K562 (cell line): ENCODE data around the gene GCK. TPM values are rescaled to one million over a fixed set of nuclear protein-coding genes. Genes with fewer than 3 reads are reported as not detected.

Experiments
- ATAC-seq: fragments of 200-7000 bp; cut with Tn5 transposase; 3 replicates; pipeline ENCODE4 v1.9.1; 2020; ENCODE audit warnings: moderate library complexity
- BruUV-seq: library from RNA; stranded (reverse); fragments of 400-500 nt; replicated peaks from 2 replicates; lab custom pipeline; 2021; lab: Mats Ljungman, UMichigan
- CTCF ChIA-PET: fragments of 300-600 bp; formaldehyde crosslinking; extraction: SDS; loops from one replicate; lab custom pipeline; 2021; ENCODE audit warnings: low intra/inter-chr PET ratio; lab: Yijun Ruan, JAX
- POLR2A ChIA-PET: fragments of 300-600, 350-650 bp; sonication (Branson Sonifier 250); formaldehyde crosslinking; extraction: SDS; loops from one replicate; lab custom pipeline; 2021; ENCODE audit warnings: antibody characterized with exemption, inconsistent platforms; lab: Yijun Ruan, JAX
- DNase-seq, 4 experiments: peaks; one replicate each; pipeline versions ENCODE4 v3.0.0 to v3.0.0-alpha.2; 2011 to 2018; ENCODE audit warnings: low spot score in 3 of 4, mixed read lengths in 3 of 4; ENCODE audit errors: extremely low read depth in 1 of 4
- FAIRE-seq: peaks from 2 replicates; lab custom pipeline; 2011; peaks lifted over from hg19 to GRCh38; lab: Jason Lieb, UNC
- H2AFZ ChIP-seq: 2 replicates; pipeline ENCODE4 v1.6.0; 2011; ENCODE audit warnings: low read depth, low read length, control low read depth, inconsistent platforms
- H3K27ac ChIP-seq: fragments of 200-600 bp; 3 replicates; pipeline ENCODE4 v1.8.0; 2011; ENCODE audit warnings: low read depth, mild to moderate bottlenecking, control low read depth, inconsistent platforms, low read length, moderate library complexity, mixed read lengths; ENCODE audit errors: extremely low read depth
- H3K27me3 ChIP-seq, 2 experiments: fragments of 300-600 bp in 1 of 2; 2 replicates in 1 of 2; 3 replicates in 1 of 2; pipeline versions ENCODE4 v1.6.0 to v1.8.0; 2011; ENCODE audit warnings: inconsistent platforms in 2 of 2, low read length in 2 of 2, mild to moderate bottlenecking in 1 of 2, mixed read lengths in 1 of 2, moderate library complexity in 1 of 2; ENCODE audit not compliant: control insufficient read depth in 2 of 2, insufficient read depth in 2 of 2
- H3K36me3 ChIP-seq: fragments of 300-600 bp; 3 replicates; pipeline ENCODE4 v1.8.0; 2011; ENCODE audit warnings: mild to moderate bottlenecking, low read length, inconsistent platforms; ENCODE audit not compliant: control insufficient read depth, insufficient read depth
- H3K4me1 ChIP-seq, 2 experiments: fragments of 200-600 bp in 1 of 2; replicated peaks in 1 of 2; 2 replicates in 1 of 2; 3 replicates in 1 of 2; pipeline versions ENCODE4 v1.5.1 to v1.8.0; 2011; ENCODE audit warnings: inconsistent platforms in 2 of 2, low read length in 2 of 2, mild to moderate bottlenecking in 1 of 2, mixed read lengths in 1 of 2, moderate library complexity in 1 of 2; ENCODE audit not compliant: control insufficient read depth in 2 of 2, insufficient read depth in 2 of 2
- H3K4me2 ChIP-seq: 2 replicates; pipeline ENCODE4 v1.6.1; 2011; ENCODE audit warnings: low read length, control low read depth, inconsistent platforms, mixed read lengths; ENCODE audit not compliant: insufficient read depth
- H3K4me3 ChIP-seq: fragments of 200-600 bp; sonication (generic), shearing (Covaris generic); 2 replicates; pipeline ENCODE4 v1.5.1; 2016; ENCODE audit warnings: control low read depth, inconsistent platforms
- H3K79me2 ChIP-seq: fragments of 200-600 bp; 3 replicates; pipeline ENCODE4 v1.8.0; 2011; ENCODE audit warnings: low read length, inconsistent platforms; ENCODE audit not compliant: control insufficient read depth, insufficient read depth
- H3K9ac ChIP-seq, 2 experiments: 2 replicates each; pipeline versions ENCODE4 v1.6.0 to v1.6.1; 2011; ENCODE audit warnings: low read depth in 2 of 2, low read length in 2 of 2, control low read depth in 1 of 2, inconsistent platforms in 1 of 2, mild to moderate bottlenecking in 1 of 2, mixed read lengths in 1 of 2; ENCODE audit not compliant: insufficient read depth in 1 of 2
- H3K9me1 ChIP-seq: one replicate; pipeline ENCODE4 v1.6.0; 2011; ENCODE audit warnings: inconsistent platforms, mild to moderate bottlenecking, low read length, moderate library complexity; ENCODE audit not compliant: control insufficient read depth, insufficient read depth
- H3K9me3 ChIP-seq: replicated peaks from 2 replicates; pipeline ENCODE4 v1.5.1; 2011; ENCODE audit warnings: low read depth, low read length, inconsistent platforms; ENCODE audit not compliant: control insufficient read depth, insufficient read depth
- H4K20me1 ChIP-seq: replicated peaks from 2 replicates; pipeline ENCODE4 v1.6.1; 2011; ENCODE audit warnings: low read length, inconsistent platforms, mixed read lengths; ENCODE audit not compliant: control insufficient read depth, insufficient read depth
- BRD9 ChIP-seq: fragments of 450-650 bp; IDR thresholded peaks from 2 replicates; pipeline ENCODE4 v1.6.1; 2018; ENCODE audit warnings: low read depth; ENCODE audit not compliant: partially characterized antibody
- CBX2 ChIP-seq: fragments of 200-600 bp; sonication (generic); IDR thresholded peaks from one replicate; pipeline ENCODE4 v1.6.1; 2012; ENCODE audit warnings: mild to moderate bottlenecking, low read length, inconsistent platforms; ENCODE audit not compliant: insufficient read depth, poor library complexity, severe bottlenecking
- CTBP1 ChIP-seq: fragments of 450-650 bp; IDR thresholded peaks from 2 replicates; pipeline ENCODE4 v1.6.1; 2016; ENCODE audit warnings: borderline replicate concordance
- MCM5 ChIP-seq: fragments of 450-650 bp; IDR thresholded peaks from 2 replicates; pipeline ENCODE4 v1.6.1; 2016; ENCODE audit warnings: low read depth
- NCOA4 ChIP-seq: fragments of 450-650 bp; IDR thresholded peaks from 2 replicates; pipeline ENCODE4 v1.6.1; 2018; ENCODE audit warnings: mild to moderate bottlenecking; ENCODE audit not compliant: partially characterized antibody
- NUFIP1 ChIP-seq: fragments of 450-650 bp; IDR thresholded peaks from 2 replicates; pipeline ENCODE4 v1.6.1; 2018; ENCODE audit not compliant: partially characterized antibody
- STAG1 ChIP-seq: sonication (generic); formaldehyde crosslinking; IDR thresholded peaks from 2 replicates; pipeline ENCODE4 v1.5.0; 2020; ENCODE audit warnings: missing genetic modification reagents, borderline replicate concordance
- TCF7 ChIP-seq: sonication (generic); IDR thresholded peaks from 2 replicates; pipeline ENCODE4 v1.6.1; 2016; ENCODE audit warnings: antibody characterized with exemption, borderline replicate concordance
- XRCC5 ChIP-seq: fragments of 200-400 bp; formaldehyde crosslinking; IDR thresholded peaks from 2 replicates; pipeline ENCODE4 v1.6.1; 2017; ENCODE audit warnings: low read depth, mild to moderate bottlenecking, low read length
- ZNF274 ChIP-seq: IDR thresholded peaks from 2 replicates; pipeline ENCODE4 v1.6.1; 2011; ENCODE audit warnings: low read depth, mild to moderate bottlenecking, low read length, moderate library complexity, borderline replicate concordance
- ZNF324 ChIP-seq: fragments of 250-450 bp; sonication (Bioruptor Pico); IDR thresholded peaks from 2 replicates; pipeline ENCODE4 v1.4.0; 2020; ENCODE audit warnings: mild to moderate bottlenecking
- ZNF699 ChIP-seq: fragments of 250-450 bp; sonication (Bioruptor Pico); IDR thresholded peaks from 2 replicates; pipeline ENCODE4 v1.8.0; 2021; ENCODE audit warnings: mild to moderate bottlenecking, moderate library complexity; ENCODE audit not compliant: insufficient replicate concordance
- WGBS: fragments of 100-300 bp; shearing (Covaris generic); methylation state at CpG from one replicate; pipeline ENCODE4 v1.1.6; 2016; ENCODE audit warnings: low coverage, mixed read lengths; ENCODE audit not compliant: insufficient coverage; ENCODE audit errors: missing lambda C conversion rate; 5-methylcytosine and 5-hydroxymethylcytosine counted together
- in situ Hi-C: fragments of 300-500 bp; cut with MboI; formaldehyde crosslinking; loops from 4 replicates; pipeline ENCODE4 v1.15.0; 2018; ENCODE audit warnings: inconsistent platforms, mixed read lengths
- intact Hi-C: fragments of 100-400 bp; cut with micrococcal nuclease; formaldehyde crosslinking; loops from 2 replicates; pipeline ENCODE4 v1.14.2; 2022
- polyA plus RNA-seq, 8 experiments: library from polyadenylated mRNA; depleted of rRNA in 4 of 8; stranded (reverse) in 5 of 8; unstranded in 3 of 8; fragments of >200 nt; fragmentation: Nextera tagmentation in 2 of 8; fragmentation: Illumina TruSeq in 1 of 8; extraction: Ambion mirVana in 2 of 8; extraction: Trizol in 1 of 8; gene quantifications; 2 replicates each; pipeline versions ENCODE4 v1.2.1 to v1.2.3, GENCODE V29; 2011 to 2014; ENCODE audit warnings: inconsistent platforms in 1 of 8, missing spikeins in 1 of 8
- total RNA-seq, 7 experiments: library from RNA; depleted of rRNA in 6 of 7; stranded (reverse); fragments of >200 nt in 6 of 7; fragmentation: Illumina TruSeq in 2 of 7; extraction: Trizol in 2 of 7; gene quantifications; 2 replicates each; pipeline versions ENCODE4 v1.2.1 to v1.2.3, GENCODE V29; 2011 to 2021; ENCODE audit warnings: low replicate concordance in 1 of 7
- TF ChIP-seq, protein P1 (sequence below): fragments of 450-650 bp; formaldehyde crosslinking; IDR thresholded peaks from 2 replicates; pipeline ENCODE4 v1.4.0; 2020; ENCODE audit warnings: mild to moderate bottlenecking
- TF ChIP-seq, protein P2 (sequence below): fragments of 450-650 bp; formaldehyde crosslinking; IDR thresholded peaks from 2 replicates; pipeline ENCODE4 v1.4.0; 2020; ENCODE audit warnings: mild to moderate bottlenecking, mixed read lengths
- TF ChIP-seq, protein P3 (sequence below): sonication (generic); formaldehyde crosslinking; IDR thresholded peaks from 2 replicates; pipeline ENCODE4 v1.9.0; 2022; ENCODE audit warnings: mild to moderate bottlenecking, missing genetic modification reagents

The GCK gene
- total and polyA plus RNA-seq, 9 of the 15 experiments (the other 6 are each of a cell fraction or from before 2014, with no cell fraction given), result 0.11 to 0.55 (median 0.16) TPM; not detected in 3

DNA sequence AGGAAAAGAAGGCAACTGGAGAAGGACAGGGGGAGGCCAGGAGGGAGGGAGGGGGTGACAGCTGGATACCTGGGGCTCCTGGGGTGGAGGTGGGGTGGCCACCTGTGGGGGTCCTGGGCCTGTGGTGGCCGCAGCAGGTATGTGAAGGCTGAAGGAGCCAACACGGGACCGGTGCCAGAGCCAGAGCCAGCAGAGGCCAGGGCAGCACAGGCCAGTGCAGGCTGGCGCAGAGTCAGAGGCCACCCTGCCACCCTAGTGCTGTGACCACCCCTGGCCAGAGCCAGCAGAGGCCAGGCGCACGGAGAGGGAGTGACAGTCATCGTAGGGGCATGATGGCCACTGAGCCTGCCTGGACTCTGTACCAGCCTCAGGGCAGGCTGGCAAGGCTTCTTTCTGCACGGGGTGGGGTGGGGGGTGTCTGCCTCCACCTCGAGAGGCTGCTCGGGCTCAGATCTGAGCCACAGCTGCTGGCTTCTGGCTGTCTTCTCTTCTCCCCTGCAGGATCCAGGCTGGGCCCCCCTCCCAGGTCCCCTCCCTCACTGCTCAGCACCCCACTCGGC, 40.4 kb upstream of the GCK start:
- FAIRE-seq, result no peak
- 2% methylated on average over 8 of the region's 11 CpGs for WGBS
- ChIA-PET CTCF (no interaction called here), POLR2A (interaction anchor here (1.4 kb wide), 1 partner anchor 49 kb away, joined by 3 read pairs; no protein-coding TSS in a partner anchor)
- H2AFZ ChIP-seq, result no peak overlapping the region
- H3K27me3 ChIP-seq, result peaks cover 23 to 84% of the 10 kb centered on the region in 2 experiments; a peak in 4 of 5 replicates
- DNase-seq, result no peak
- in situ Hi-C loops, result no loop called here
- H3K27ac ChIP-seq, result no peak overlapping the region
- H3K4me1 ChIP-seq, result peaks cover 0 to 50% of the 10 kb centered on the region in 2 experiments; a peak in 2 of 5 replicates
- H3K9me1 ChIP-seq, result no peaks in the 10 kb centered on the region
- H3K36me3 ChIP-seq, result no peaks in the 10 kb centered on the region
- no peaks in the 10 kb centered on the region for H3K79me2 ChIP-seq
- H3K9me3 ChIP-seq, result no peaks in the 10 kb centered on the region
- H3K9ac ChIP-seq, result no peak overlapping the region
- intact Hi-C loops, result no loop called here
- BruUV-seq, result no TSS peak
- ATAC-seq, result no peak
- TF ChIP-seq BRD9, result no peak
- TF ChIP-seq NUFIP1, result no peak
- no peak for TF ChIP-seq NCOA4
- no peak for TF ChIP-seq XRCC5
- no peak for TF ChIP-seq ZNF699
- no peak for TF ChIP-seq MCM5
- TF ChIP-seq, protein P1, sequence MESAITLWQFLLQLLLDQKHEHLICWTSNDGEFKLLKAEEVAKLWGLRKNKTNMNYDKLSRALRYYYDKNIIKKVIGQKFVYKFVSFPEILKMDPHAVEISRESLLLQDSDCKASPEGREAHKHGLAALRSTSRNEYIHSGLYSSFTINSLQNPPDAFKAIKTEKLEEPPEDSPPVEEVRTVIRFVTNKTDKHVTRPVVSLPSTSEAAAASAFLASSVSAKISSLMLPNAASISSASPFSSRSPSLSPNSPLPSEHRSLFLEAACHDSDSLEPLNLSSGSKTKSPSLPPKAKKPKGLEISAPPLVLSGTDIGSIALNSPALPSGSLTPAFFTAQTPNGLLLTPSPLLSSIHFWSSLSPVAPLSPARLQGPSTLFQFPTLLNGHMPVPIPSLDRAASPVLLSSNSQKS (CRISPR knock-in tag), result no peak
- TF ChIP-seq CBX2, result no peak
- no peak for TF ChIP-seq ZNF324 (CRISPR knock-in tag)
- TF ChIP-seq, protein P2, sequence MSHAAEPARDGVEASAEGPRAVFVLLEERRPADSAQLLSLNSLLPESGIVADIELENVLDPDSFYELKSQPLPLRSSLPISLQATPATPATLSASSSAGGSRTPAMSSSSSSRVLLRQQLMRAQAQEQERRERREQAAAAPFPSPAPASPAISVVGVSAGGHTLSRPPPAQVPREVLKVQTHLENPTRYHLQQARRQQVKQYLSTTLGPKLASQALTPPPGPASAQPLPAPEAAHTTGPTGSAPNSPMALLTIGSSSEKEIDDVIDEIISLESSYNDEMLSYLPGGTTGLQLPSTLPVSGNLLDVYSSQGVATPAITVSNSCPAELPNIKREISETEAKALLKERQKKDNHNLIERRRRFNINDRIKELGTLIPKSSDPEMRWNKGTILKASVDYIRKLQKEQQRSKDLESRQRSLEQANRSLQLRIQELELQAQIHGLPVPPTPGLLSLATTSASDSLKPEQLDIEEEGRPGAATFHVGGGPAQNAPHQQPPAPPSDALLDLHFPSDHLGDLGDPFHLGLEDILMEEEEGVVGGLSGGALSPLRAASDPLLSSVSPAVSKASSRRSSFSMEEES (CRISPR knock-in tag), result no peak
- no peak for TF ChIP-seq CTBP1
- no peak for TF ChIP-seq TCF7
- no peak for TF ChIP-seq STAG1
- TF ChIP-seq, protein P3, sequence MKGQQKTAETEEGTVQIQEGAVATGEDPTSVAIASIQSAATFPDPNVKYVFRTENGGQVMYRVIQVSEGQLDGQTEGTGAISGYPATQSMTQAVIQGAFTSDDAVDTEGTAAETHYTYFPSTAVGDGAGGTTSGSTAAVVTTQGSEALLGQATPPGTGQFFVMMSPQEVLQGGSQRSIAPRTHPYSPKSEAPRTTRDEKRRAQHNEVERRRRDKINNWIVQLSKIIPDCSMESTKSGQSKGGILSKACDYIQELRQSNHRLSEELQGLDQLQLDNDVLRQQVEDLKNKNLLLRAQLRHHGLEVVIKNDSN, result no peak
- no peak for TF ChIP-seq ZNF274
- TF ChIP-seq, all 486 proteins: peak for 0
- no peak overlapping the region for H3K4me2 ChIP-seq
- peaks cover 9% of the 10 kb centered on the region; the same call in 1 of the 2 replicates for H4K20me1 ChIP-seq
- H3K4me3 ChIP-seq, result no peak overlapping the region
